ENCODE results near the gene QPRT.
"Not testable (repeated sequence)": the region's sequence is repeated elsewhere in the genome, so short reads cannot be mapped to it uniquely, and the experiment has no call there.

The QPRT gene

GRCh38 chr16:29746518-29746917 lies 67.5 kb downstream of the QPRT start:
- not testable (repeated sequence) for DNase-seq (ENCODE audit: low spot score)

Data from globus pallidus (tissue), 1 donor.